ENCODE measurements around the gene STARD3. TPM values are rescaled to one million over a fixed set of nuclear protein-coding genes. Genes with fewer than 3 reads are reported as not detected.

The STARD3 gene
- total and polyA plus RNA-seq, 2 donors (not counting 3 experiments of a cell fraction or from before 2014, with no cell fraction given), result 51.0 to 75.7 TPM

DNA sequence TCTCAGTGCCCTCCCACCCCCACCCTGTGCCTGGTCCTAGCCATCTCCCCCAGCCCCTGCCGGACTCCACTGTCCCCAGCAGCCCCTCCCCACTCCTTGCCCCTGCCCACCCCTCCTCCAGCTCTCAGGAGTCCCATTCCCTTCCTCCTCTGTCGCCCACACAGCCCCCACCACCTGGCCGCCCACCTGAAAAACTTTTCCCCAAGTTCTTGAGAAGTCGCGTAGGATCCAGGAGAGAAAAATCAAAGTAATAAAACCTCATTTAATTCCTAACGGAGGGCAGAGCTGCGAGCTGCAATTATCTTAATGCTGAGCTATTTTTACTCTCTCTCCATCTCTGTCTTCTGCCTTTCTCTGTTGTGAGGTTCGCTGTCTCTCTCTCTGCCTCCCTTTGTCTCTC is 12.6 kb upstream of the STARD3 start:
- no peak overlapping the region for H3K27ac ChIP-seq (ENCODE audit: insufficient read depth, low read depth, low read length)
- intact Hi-C loops (cut with micrococcal nuclease), result loop anchor here (10.0 kb wide), 1 partner anchor 330 kb away; no protein-coding TSS in a partner anchor
- no peaks in the 10 kb centered on the region for H3K79me2 ChIP-seq (ENCODE audit: control insufficient read depth, insufficient read depth, low read length)
- dilution Hi-C loops (cut with MboI; ENCODE audit: extremely low pct_ligation_motif_present, low sequenced_read_pairs), result no loop called here
- H3K27me3 ChIP-seq (ENCODE audit: control insufficient read depth in 2 of 2, insufficient read depth in 2 of 2, low read length in 2 of 2), result peaks cover 44% of the 10 kb centered on the region in 2 experiments
- H2AFZ ChIP-seq (ENCODE audit: low read depth, low read length), result no peak overlapping the region
- H3K9me3 ChIP-seq (replicated peaks; ENCODE audit: control insufficient read depth, insufficient read depth, low read length), result no peaks in the 10 kb centered on the region
- ChIA-PET POLR2A (no interaction called here), CTCF (interaction anchor here (0.7 to 3.5 kb wide), 11 partner anchors 9 to 360 kb away, joined by 3 to 70 read pairs (median 9); partner anchors contain the start of gene STARD3)
- H3K36me3 ChIP-seq (ENCODE audit: control insufficient read depth in 2 of 2, extremely low read depth in 1 of 2, insufficient read depth in 2 of 2, low read length in 2 of 2), result no peaks in the 10 kb centered on the region
- no peaks in the 10 kb centered on the region for H4K20me1 ChIP-seq (replicated peaks; ENCODE audit: control insufficient read depth, extremely low read depth, insufficient read depth, low read length)
- no peak overlapping the region for H3K4me3 ChIP-seq (replicated peaks in 1 of 3; ENCODE audit: insufficient read depth in 1 of 3, low read depth in 1 of 3, low read length in 3 of 3)
- DNase-seq (ENCODE audit: low read depth, low spot score), result no peak
- no TSS peak for BruUV-seq (replicated peaks)
- no peak overlapping the region for H3K9ac ChIP-seq (replicated peaks; ENCODE audit: extremely low read depth, insufficient read depth, low read length)
- H3K9me1 ChIP-seq (replicated peaks; ENCODE audit: control insufficient read depth, extremely low read depth, insufficient read depth, low read length), result no peaks in the 10 kb centered on the region
- FAIRE-seq, result no peak
- H3K4me2 ChIP-seq (ENCODE audit: insufficient read depth, low read length), result no peak overlapping the region
- TF ChIP-seq MYC (IDR thresholded peaks at IDR 0.05; ENCODE audit: low read depth, low read length) (no peak), GATA2 (IDR thresholded peaks at IDR 0.05; ENCODE audit: insufficient read depth, insufficient read length, low read depth, low read length) (no peak), FOS (IDR thresholded peaks at IDR 0.05; ENCODE audit: borderline replicate concordance, insufficient read depth, low read length) (no peak), POLR2AphosphoS5 (IDR thresholded peaks at IDR 0.05; ENCODE audit: insufficient read depth, low read depth, low read length) (no peak), EZH2 (IDR thresholded peaks at IDR 0.05; ENCODE audit: borderline replicate concordance, low read depth, low read length, severe bottlenecking) (no peak), JUN (IDR thresholded peaks at IDR 0.05; ENCODE audit: borderline replicate concordance, insufficient read depth, insufficient read length, low read depth) (no peak), POLR2A (IDR thresholded peaks at IDR 0.05; ENCODE audit: low read depth, low read length) (no peak)
- TF ChIP-seq, protein P1, sequence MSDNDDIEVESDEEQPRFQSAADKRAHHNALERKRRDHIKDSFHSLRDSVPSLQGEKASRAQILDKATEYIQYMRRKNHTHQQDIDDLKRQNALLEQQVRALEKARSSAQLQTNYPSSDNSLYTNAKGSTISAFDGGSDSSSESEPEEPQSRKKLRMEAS (IDR thresholded peaks at IDR 0.05; ENCODE audit: insufficient read depth, insufficient read length), result no peak
- TF ChIP-seq, protein P2, sequence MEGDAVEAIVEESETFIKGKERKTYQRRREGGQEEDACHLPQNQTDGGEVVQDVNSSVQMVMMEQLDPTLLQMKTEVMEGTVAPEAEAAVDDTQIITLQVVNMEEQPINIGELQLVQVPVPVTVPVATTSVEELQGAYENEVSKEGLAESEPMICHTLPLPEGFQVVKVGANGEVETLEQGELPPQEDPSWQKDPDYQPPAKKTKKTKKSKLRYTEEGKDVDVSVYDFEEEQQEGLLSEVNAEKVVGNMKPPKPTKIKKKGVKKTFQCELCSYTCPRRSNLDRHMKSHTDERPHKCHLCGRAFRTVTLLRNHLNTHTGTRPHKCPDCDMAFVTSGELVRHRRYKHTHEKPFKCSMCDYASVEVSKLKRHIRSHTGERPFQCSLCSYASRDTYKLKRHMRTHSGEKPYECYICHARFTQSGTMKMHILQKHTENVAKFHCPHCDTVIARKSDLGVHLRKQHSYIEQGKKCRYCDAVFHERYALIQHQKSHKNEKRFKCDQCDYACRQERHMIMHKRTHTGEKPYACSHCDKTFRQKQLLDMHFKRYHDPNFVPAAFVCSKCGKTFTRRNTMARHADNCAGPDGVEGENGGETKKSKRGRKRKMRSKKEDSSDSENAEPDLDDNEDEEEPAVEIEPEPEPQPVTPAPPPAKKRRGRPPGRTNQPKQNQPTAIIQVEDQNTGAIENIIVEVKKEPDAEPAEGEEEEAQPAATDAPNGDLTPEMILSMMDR (IDR thresholded peaks at IDR 0.05; ENCODE audit: extremely low read depth in 1 of 2, insufficient read depth in 1 of 2, low read depth in 1 of 2, low read length in 2 of 2), result no peak
- no peaks in the 10 kb centered on the region for H3K4me1 ChIP-seq (ENCODE audit: control insufficient read depth, extremely low read depth, insufficient read depth, low read length)

All from endothelial cell of umbilical vein (primary cell).